AG20443 (cell line): ENCODE results near the gene CSAG3.
"Not testable (repeated sequence)": the region's sequence is repeated elsewhere in the genome, so short reads cannot be mapped to it uniquely, and the experiment has no call there.

Experiments
- DNase-seq: peaks from one replicate; pipeline ENCODE4 v3.0.0; 2012; ENCODE audit warnings: low spot score, mixed read lengths

CSAG3 gene

GRCh38 chrX:152758918-152759317, at the start of gene CSAG3:
CSAG3 (plus strand) TSS chrX:152759218.
- DNase-seq: not testable (repeated sequence)

GRCh38 chrX:152713195-152713594, 45.8 kb upstream of the CSAG3 start:
- DNase-seq: not testable (repeated sequence)

GRCh38 chrX:152713815-152714787, 44.9 kb upstream of the CSAG3 start, which contains the start of gene MAGEA2B:
MAGEA2B (plus strand) TSS chrX:152714628; CDS start chrX:152717107, 2,479 bp downstream.
- not testable (repeated sequence) for DNase-seq

- DNase-seq: no peak
These were observed 33.6 kb upstream of the CSAG3 start for GRCh38 chrX:152725409-152725808.

GRCh38 chrX:152733261-152733975, 25.6 kb upstream of the CSAG3 start, which contains the start of the genes CSAG1 and MAGEA12:
CSAG1 (minus strand) TSS chrX:152733721; CDS start chrX:152732460, 1,261 bp downstream.
MAGEA12 (plus strand) TSS chrX:152733757; CDS start chrX:152736162, 2,405 bp downstream.
- no peak for DNase-seq

GRCh38 chrX:152734143-152734858, 24.7 kb upstream of the CSAG3 start:
- not testable (repeated sequence) for DNase-seq

- no peak for DNase-seq
These were observed 23.9 kb upstream of the CSAG3 start for GRCh38 chrX:152735101-152735500.

- no peak for DNase-seq
These were observed 23.0 kb upstream of the CSAG3 start for GRCh38 chrX:152735860-152736511.

GRCh38 chrX:152736528-152736927, 22.5 kb upstream of the CSAG3 start:
- DNase-seq: not testable (repeated sequence)

- DNase-seq: no peak
These were observed 20.5 kb upstream of the CSAG3 start for GRCh38 chrX:152738560-152738959.

GRCh38 chrX:152753686-152754650, 5.0 kb upstream of the CSAG3 start, which contains the start of gene MAGEA2:
MAGEA2 (minus strand) TSS chrX:152753842; CDS start chrX:152751363, 2,479 bp downstream.
- DNase-seq: not testable (repeated sequence)

GRCh38 chrX:152754871-152755270, 4.1 kb upstream of the CSAG3 start:
- not testable (repeated sequence) for DNase-seq

- DNase-seq: not testable (repeated sequence)
These were observed 526 bp downstream of the CSAG3 start for GRCh38 chrX:152759544-152759943.

- DNase-seq: not testable (repeated sequence)
These were observed 2.6 kb downstream of the CSAG3 start for GRCh38 chrX:152761582-152761981.

GRCh38 chrX:152766562-152766961, 7.5 kb downstream of the CSAG3 start:
- DNase-seq: not testable (repeated sequence)

GRCh38 chrX:152769549-152770289, 10.7 kb downstream of the CSAG3 start, which contains the start of gene MAGEA6:
MAGEA6 (minus strand) TSS chrX:152769689; CDS start chrX:152767650, 2,039 bp downstream.
- not testable (repeated sequence) for DNase-seq

GRCh38 chrX:152787062-152787461, 28.0 kb downstream of the CSAG3 start:
- DNase-seq: not testable (repeated sequence)

GRCh38 chrX:152798945-152799344, 39.9 kb downstream of the CSAG3 start:
- no peak for DNase-seq

- no peak for DNase-seq
These were observed 47.0 kb downstream of the CSAG3 start for GRCh38 chrX:152806035-152806434.
